HepG2 (cell line): Measurements from ENCODE around the gene HIGD1A. TPM values are rescaled to one million over a fixed set of nuclear protein-coding genes. Genes with fewer than 3 reads are reported as not detected.

Experiments used
- FOSL2 ChIP-seq: sonication (generic); formaldehyde crosslinking; IDR thresholded peaks from 2 replicates; pipeline ENCODE4 v1.4.0; 2020; ENCODE audit warnings: missing genetic modification reagents
- GABPA ChIP-seq, 2 experiments: IDR thresholded peaks; 2 replicates each; pipeline ENCODE4 v1.6.1; 2011 to 2016; ENCODE audit warnings: low read depth in 2 of 2, low read length in 1 of 2, missing biosample characterization in 1 of 2, missing genetic modification characterization in 1 of 2
- HDAC1 ChIP-seq: sonication (generic); formaldehyde crosslinking; IDR thresholded peaks from 2 replicates; pipeline ENCODE4 v1.5.1; 2020; ENCODE audit warnings: mild to moderate bottlenecking, missing genetic modification reagents
- HES4 ChIP-seq: sonication (generic); formaldehyde crosslinking; IDR thresholded peaks from 2 replicates; pipeline ENCODE4 v1.9.0; 2021; ENCODE audit warnings: mild to moderate bottlenecking, missing genetic modification reagents, borderline replicate concordance
- RARA ChIP-seq: IDR thresholded peaks from 2 replicates; pipeline ENCODE4 v1.6.1; 2016; ENCODE audit warnings: missing genetic modification reagents, missing compliant biosample characterization
- RBFOX2 ChIP-seq: fragments of 200-400 bp; formaldehyde crosslinking; IDR thresholded peaks from 2 replicates; pipeline ENCODE4 v1.6.1; 2017; ENCODE audit warnings: low read depth, mild to moderate bottlenecking, low read length
- RXRB ChIP-seq: IDR thresholded peaks from 2 replicates; pipeline ENCODE4 v1.6.1; 2016; ENCODE audit warnings: borderline replicate concordance, missing genetic modification reagents, missing compliant biosample characterization
- SOX13 ChIP-seq, 3 experiments: fragments of 450-650 bp in 1 of 3; sonication (generic) in 1 of 3; formaldehyde crosslinking in 1 of 3; IDR thresholded peaks in 2 of 3; conservative IDR thresholded peaks in 1 of 3; 2 replicates each; pipeline versions ENCODE4 v1.5.0 to v1.6.1; 2016 to 2020; ENCODE audit warnings: antibody characterized with exemption in 1 of 3, mild to moderate bottlenecking in 1 of 3, missing compliant biosample characterization in 1 of 3, missing genetic modification reagents in 1 of 3, moderate library complexity in 1 of 3
- SRSF1 ChIP-seq: fragments of 200-400 bp; formaldehyde crosslinking; optimal IDR thresholded peaks from 2 replicates; pipeline ENCODE3; 2017; ENCODE audit warnings: mild to moderate bottlenecking, low read depth, low read length, moderate library complexity
- TAF15 ChIP-seq: fragments of 200-400 bp; formaldehyde crosslinking; IDR thresholded peaks from one replicate; pipeline ENCODE4 v1.6.1; 2018; ENCODE audit warnings: mild to moderate bottlenecking, low read depth, low read length; ENCODE audit not compliant: poor library complexity, severe bottlenecking
- polyA plus RNA-seq, 8 experiments: library from polyadenylated mRNA; depleted of rRNA in 3 of 8; stranded (reverse) in 7 of 8; unstranded in 1 of 8; fragments of >200 nt; fragmentation: Illumina TruSeq in 4 of 8; extraction: Trizol in 4 of 8; gene quantifications; 2 replicates each; pipeline versions ENCODE4 v1.2.1 to v1.2.3, GENCODE V29; 2011 to 2016; ENCODE audit warnings: low read depth in 4 of 8, missing spikeins in 1 of 8, mixed read lengths in 1 of 8; ENCODE audit not compliant: insufficient read depth in 1 of 8
- total RNA-seq, 5 experiments: library from RNA; depleted of rRNA; stranded (reverse); fragments of >200 nt; fragmentation: Illumina TruSeq; extraction: Trizol; gene quantifications; 2 replicates each; pipeline ENCODE4 v1.2.3, GENCODE V29; 2016; ENCODE audit warnings: low read depth in 1 of 5
- TF ChIP-seq, protein P1 (sequence below): sonication (generic); formaldehyde crosslinking; IDR thresholded peaks from 2 replicates; pipeline ENCODE4 v1.4.0; 2020; ENCODE audit warnings: low read depth, mild to moderate bottlenecking, missing genetic modification reagents
- TF ChIP-seq, protein P2 (sequence below): sonication (generic); formaldehyde crosslinking; IDR thresholded peaks from 2 replicates; pipeline ENCODE4 v1.4.0; 2020; ENCODE audit warnings: missing genetic modification reagents, borderline replicate concordance

HIGD1A gene
- total and polyA plus RNA-seq, 2 of the 13 experiments (the other 11 are each of a cell fraction or from before 2014, with no cell fraction given): 222 to 253 TPM

- TF ChIP-seq GABPA (IDR thresholded peaks at IDR 0.05; ENCODE audit: low read depth, low read length): no peak
- TF ChIP-seq GABPA (CRISPR knock-in tag; IDR thresholded peaks at IDR 0.05; ENCODE audit: low read depth): no peak
- no peak for TF ChIP-seq SOX13 (IDR thresholded peaks at IDR 0.05)
- TF ChIP-seq SOX13 (CRISPR knock-in tag; conservative IDR thresholded peaks at IDR 0.05 in 1 of 2, IDR thresholded peaks at IDR 0.05 in 1 of 2): peak in 1 of 2 experiments; percentile 18; a peak in 1 of 4 replicates
- TF ChIP-seq HDAC1 (CRISPR knock-in tag): no peak
- TF ChIP-seq FOSL2 (CRISPR knock-in tag): peak; percentile 33; the same call in 1 of the 2 replicates
- TF ChIP-seq SRSF1: no peak
- TF ChIP-seq, protein P1, sequence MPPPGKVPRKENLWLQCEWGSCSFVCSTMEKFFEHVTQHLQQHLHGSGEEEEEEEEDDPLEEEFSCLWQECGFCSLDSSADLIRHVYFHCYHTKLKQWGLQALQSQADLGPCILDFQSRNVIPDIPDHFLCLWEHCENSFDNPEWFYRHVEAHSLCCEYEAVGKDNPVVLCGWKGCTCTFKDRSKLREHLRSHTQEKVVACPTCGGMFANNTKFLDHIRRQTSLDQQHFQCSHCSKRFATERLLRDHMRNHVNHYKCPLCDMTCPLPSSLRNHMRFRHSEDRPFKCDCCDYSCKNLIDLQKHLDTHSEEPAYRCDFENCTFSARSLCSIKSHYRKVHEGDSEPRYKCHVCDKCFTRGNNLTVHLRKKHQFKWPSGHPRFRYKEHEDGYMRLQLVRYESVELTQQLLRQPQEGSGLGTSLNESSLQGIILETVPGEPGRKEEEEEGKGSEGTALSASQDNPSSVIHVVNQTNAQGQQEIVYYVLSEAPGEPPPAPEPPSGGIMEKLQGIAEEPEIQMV (CRISPR knock-in tag): no peak
- no peak for TF ChIP-seq RBFOX2
- TF ChIP-seq HES4: no peak
- 0 out of 2 replicates have a peak, but pooled peaks have one; percentile 40 for TF ChIP-seq RXRB (CRISPR knock-in tag)
- TF ChIP-seq RARA (CRISPR knock-in tag): no peak
- TF ChIP-seq TAF15: no peak
- TF ChIP-seq, protein P2, sequence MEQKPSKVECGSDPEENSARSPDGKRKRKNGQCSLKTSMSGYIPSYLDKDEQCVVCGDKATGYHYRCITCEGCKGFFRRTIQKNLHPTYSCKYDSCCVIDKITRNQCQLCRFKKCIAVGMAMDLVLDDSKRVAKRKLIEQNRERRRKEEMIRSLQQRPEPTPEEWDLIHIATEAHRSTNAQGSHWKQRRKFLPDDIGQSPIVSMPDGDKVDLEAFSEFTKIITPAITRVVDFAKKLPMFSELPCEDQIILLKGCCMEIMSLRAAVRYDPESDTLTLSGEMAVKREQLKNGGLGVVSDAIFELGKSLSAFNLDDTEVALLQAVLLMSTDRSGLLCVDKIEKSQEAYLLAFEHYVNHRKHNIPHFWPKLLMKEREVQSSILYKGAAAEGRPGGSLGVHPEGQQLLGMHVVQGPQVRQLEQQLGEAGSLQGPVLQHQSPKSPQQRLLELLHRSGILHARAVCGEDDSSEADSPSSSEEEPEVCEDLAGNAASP (CRISPR knock-in tag): peak; percentile 43; the same call in 1 of the 2 replicates
- TF ChIP-seq, all 625 proteins: peak for 4
These were observed 10.7 kb upstream of the HIGD1A start (continued) for GRCh38 chr3:42814914-42815507.
